HG02840 (cell line): ENCODE data around the gene CRYZ.
"Not testable (repeated sequence)": the region's sequence is repeated elsewhere in the genome, so short reads cannot be mapped to it uniquely, and the experiment has no call there.

Source experiments
- ATAC-seq: cut with Tn5 transposase; IDR thresholded peaks from one replicate; pipeline ENCODE4 v1.9.1; 2021; ENCODE audit warnings: mild to moderate bottlenecking, moderate library complexity, moderate number of reproducible peaks; ENCODE audit not compliant: unreplicated experiment, low FRiP score

The CRYZ gene

GRCh38 chr1:74732960-74733603, at the start of gene CRYZ, which contains the start of gene TYW3:
CRYZ (minus strand) TSS chr1:74733050; CDS start chr1:74724821, 8,229 bp downstream.
TYW3 (plus strand) TSS chr1:74733152; CDS start chr1:74733245, 93 bp downstream.
- ATAC-seq = peak; percentile 75

- ATAC-seq = no peak
Observed at GRCh38 chr1:74780594-74780993, 47.7 kb upstream of the CRYZ start.

- ATAC-seq = no peak
Observed at GRCh38 chr1:74779750-74780149, 46.9 kb upstream of the CRYZ start.

GRCh38 chr1:74777525-74777924, 44.7 kb upstream of the CRYZ start:
- no peak for ATAC-seq

- no peak for ATAC-seq
Observed at GRCh38 chr1:74775735-74776134, 42.9 kb upstream of the CRYZ start.

GRCh38 chr1:74773582-74773981, 40.7 kb upstream of the CRYZ start:
- no peak for ATAC-seq

GRCh38 chr1:74772945-74773344, 40.1 kb upstream of the CRYZ start:
- ATAC-seq = no peak

GRCh38 chr1:74771913-74772515, 39.2 kb upstream of the CRYZ start:
- ATAC-seq = no peak

- ATAC-seq = no peak
Observed at GRCh38 chr1:74767490-74767889, 34.6 kb upstream of the CRYZ start.

GRCh38 chr1:74766579-74766978, 33.7 kb upstream of the CRYZ start:
- no peak for ATAC-seq

GRCh38 chr1:74763807-74764206, 31.0 kb upstream of the CRYZ start:
- ATAC-seq = no peak

- not testable (repeated sequence) for ATAC-seq
Observed at GRCh38 chr1:74756650-74757049, 23.8 kb upstream of the CRYZ start.

GRCh38 chr1:74755475-74755874, 22.6 kb upstream of the CRYZ start:
- ATAC-seq = no peak

GRCh38 chr1:74753104-74753503, 20.3 kb upstream of the CRYZ start:
- ATAC-seq = no peak

GRCh38 chr1:74748960-74749359, 16.1 kb upstream of the CRYZ start:
- ATAC-seq = no peak

GRCh38 chr1:74745247-74745646, 12.4 kb upstream of the CRYZ start:
- not testable (repeated sequence) for ATAC-seq

- ATAC-seq = not testable (repeated sequence)
Observed at GRCh38 chr1:74740307-74740980, 7.6 kb upstream of the CRYZ start.

- ATAC-seq = no peak
Observed at GRCh38 chr1:74737333-74737732, 4.5 kb upstream of the CRYZ start.

GRCh38 chr1:74733604-74734484, 994 bp upstream of the CRYZ start:
- peak; percentile 38 for ATAC-seq

- peak; percentile 27 for ATAC-seq
Observed at GRCh38 chr1:74732071-74732946, 541 bp downstream of the CRYZ start.
